Measurements from ENCODE around the gene KRTAP29-1.

GRCh38 chr17:41338961-41339485 is 36.4 kb upstream of the KRTAP29-1 start:
- TF ChIP-seq CTCF (IDR thresholded peaks at IDR 0.05) (no peak), SIN3A (IDR thresholded peaks at IDR 0.05; ENCODE audit: borderline replicate concordance, insufficient read depth, low read depth, low read length) (no peak), REST (IDR thresholded peaks at IDR 0.05; ENCODE audit: insufficient read depth in 1 of 2, low read depth in 2 of 2, low read length in 1 of 2) (no peak), POLR2AphosphoS5 (IDR thresholded peaks at IDR 0.05; ENCODE audit: low read depth, low read length) (no peak), TCF7L2 (IDR thresholded peaks at IDR 0.05; ENCODE audit: low read depth, low read length) (no peak)

All from Panc1 (cell line).